Pons (tissue), 1 donor: Measurements from ENCODE around the gene DND1.
A peak's percentile ranks its signal among the peaks of the same experiment; 100 is the strongest.
"Not testable (repeated sequence)": the region's sequence is repeated elsewhere in the genome, so short reads cannot be mapped to it uniquely, and the experiment has no call there.

Experiments used
- DNase-seq: peaks from one replicate; pipeline ENCODE4 v3.0.0-alpha.2; 2016; ENCODE audit warnings: low spot score

Gene DND1

DNA sequence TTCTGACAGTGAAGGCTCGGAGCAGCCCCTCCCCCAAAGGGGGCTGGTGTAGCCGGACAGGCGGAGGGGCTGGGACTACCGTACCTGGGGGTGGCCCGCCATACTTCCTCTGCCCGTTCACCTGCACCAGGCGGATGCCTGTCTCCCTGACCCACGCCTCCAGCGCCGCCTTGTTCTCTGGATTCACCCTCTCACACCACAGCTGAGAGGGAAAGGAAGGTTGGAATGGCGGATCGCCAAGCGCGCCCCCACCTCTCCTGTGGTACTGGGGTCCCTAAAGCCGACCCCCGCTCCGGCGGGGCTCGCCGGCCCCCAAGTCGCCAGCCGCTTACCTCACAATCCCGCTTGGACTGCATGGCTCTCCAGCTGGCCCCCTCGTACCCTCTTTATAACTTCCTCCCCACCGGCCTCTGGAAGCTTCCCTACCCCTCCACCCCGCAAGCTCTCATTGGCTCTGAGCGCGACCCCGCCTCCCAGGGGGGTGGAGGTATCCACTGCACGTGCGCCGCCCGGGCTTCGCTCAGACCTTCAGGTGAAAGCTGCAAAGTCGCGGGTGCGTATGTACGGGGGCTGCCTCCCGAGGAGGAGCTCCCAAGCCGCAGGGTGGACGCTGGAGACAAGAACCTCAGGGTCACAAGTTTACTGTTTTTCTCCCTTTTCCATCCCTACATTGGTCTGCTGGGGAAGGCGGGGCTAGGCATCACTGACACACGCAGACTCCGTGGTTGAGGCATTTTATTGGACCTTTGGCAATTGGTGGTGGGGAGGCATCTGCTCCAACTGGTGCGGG, at the start of gene DND1:
Gene DND1 (minus strand): TSS at position 390 of the 790 bp plus-strand sequence. CDS start 34 bp downstream, at position 356.
- DNase-seq: no peak

- DNase-seq: not testable (repeated sequence)
Measured at GRCh38 chr5:140721395-140721794, 48.0 kb upstream of the DND1 start.

DNA sequence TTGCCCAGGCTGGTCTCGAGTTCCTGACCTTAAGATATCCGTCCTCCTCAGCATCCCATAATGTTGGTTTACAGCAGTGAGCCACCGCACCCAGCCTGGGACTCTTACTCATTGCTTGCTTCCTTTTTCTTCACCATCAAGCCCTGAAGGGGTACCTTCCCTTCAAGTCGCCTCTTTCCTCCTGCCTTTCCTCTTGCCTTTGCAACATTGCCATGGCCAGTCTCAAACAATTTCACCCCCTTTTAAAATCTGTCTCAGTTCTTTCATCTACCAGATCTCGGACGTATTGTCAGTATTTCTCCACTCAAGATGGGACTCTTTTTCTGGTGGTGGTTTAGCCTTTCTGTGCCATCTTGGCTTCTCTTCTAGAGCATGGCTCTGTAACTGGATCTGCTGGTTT, 47.4 kb upstream of the DND1 start:
- DNase-seq: not testable (repeated sequence)

- DNase-seq: no peak
Measured at GRCh38 chr5:140718266-140718592, 44.9 kb upstream of the DND1 start.

- DNase-seq: not testable (repeated sequence)
Measured at GRCh38 chr5:140716238-140716637, 42.9 kb upstream of the DND1 start.

- no peak for DNase-seq
Measured at GRCh38 chr5:140713562-140714094, 40.3 kb upstream of the DND1 start.

DNA sequence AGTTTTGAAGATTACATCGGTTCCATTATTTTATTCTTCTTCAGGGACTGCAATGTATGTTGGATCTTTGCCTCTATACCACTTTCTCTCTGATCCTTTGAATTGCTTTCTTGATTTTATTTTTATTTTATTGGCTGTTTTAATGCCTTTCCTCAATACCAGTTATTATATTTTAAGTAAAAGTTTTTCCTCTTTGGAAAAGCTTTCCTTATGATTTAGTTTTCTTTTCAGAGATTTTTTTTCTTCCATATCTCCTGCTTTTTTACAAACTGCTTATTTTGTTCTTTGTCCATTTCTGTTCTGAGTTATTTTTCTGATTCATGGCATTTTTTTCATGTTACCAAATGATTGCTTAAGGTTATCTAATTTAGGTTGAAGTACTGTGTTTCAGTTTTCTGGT, 38.4 kb upstream of the DND1 start:
- no peak for DNase-seq

- DNase-seq: peak; percentile 91
Measured at GRCh38 chr5:140710899-140711552, 37.6 kb upstream of the DND1 start.

DNA sequence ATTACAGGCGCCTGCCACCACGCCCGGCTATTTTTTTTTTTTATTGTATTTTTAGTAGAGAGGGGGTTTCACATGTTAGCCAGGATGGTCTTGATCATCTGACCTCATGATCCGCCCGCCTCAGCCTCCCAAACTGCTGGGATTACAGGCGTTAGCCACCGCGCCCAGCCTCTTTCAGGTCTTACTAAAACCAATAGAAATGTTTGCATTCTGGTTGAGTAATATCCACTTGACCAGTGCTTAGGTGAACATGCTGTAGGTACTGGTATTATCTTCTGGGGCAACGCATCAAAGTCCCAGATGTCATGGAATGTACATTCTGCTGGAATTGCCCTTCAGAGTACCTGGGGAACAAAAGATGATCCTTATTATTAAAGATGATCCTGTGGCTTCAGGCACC, 35.4 kb upstream of the DND1 start:
- not testable (repeated sequence) for DNase-seq

DNA sequence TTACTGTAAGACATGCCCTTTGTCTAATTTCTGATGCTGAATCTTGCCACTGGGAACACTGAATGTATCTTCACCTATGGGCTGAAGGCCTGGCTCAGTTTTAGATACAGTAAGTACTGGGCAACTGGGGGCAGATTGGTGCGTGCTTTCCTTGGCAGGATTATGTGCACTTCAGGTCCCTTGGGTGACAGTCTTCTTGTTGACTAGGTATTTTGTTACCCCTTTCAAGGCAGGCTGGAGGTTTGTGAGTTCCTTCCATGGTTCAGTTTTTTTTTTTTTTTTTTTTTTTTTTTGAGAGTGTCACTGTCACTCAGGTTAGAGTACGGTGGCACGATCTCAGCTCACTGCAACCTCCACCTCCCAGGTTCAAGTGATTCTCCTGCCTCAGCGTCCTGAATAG, 34.4 kb upstream of the DND1 start:
- no peak for DNase-seq

DNA sequence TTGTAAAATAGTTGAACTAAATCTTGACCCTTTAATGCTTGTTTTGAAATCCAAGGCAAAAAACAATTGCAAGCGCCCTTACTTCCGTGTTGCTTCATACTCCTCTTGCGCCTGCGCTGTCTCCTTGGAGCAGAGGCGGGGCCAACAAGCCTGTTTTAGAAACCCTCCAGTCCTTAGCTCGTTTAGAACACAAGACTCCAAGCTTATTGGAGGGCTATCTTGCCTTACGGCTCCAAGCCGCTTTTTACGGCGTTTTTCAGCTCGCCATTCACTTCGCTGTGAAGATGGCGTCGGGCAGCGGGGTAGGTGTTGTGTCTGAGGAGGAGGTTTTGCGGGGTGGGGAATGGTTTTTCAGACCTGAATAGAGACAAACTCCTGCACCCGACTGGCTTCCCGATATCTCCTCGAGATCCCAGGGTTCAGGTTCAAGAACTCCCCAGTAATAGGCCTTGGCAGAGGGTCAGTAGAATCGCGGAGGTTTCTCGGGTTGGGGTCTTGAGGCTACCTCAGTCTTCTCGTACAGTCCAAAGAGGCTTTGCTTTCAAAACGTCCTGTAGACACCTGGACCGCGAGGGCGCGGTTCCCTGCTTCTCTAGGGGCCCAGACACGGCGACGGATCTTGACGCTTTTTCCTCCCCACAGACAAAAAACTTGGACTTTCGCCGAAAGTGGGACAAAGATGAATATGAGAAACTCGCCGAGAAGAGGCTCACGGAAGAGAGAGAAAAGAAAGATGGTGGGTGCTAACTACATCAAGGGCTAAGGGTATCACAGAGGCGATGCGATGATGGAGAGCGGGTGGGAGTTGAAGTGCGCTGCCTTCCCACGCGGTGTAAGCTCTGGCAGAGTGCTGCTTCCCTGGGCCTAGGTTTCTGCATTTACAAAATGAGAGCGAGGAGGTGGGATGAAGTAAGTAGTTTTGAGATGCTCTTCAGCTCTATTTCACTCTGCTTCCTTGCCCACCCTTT, 27.1 kb upstream of the DND1 start, which contains the start of gene ZMAT2:
Gene ZMAT2 (plus strand): TSS at position 271 of the 968 bp plus-strand sequence. CDS start 14 bp downstream, at position 285.
- DNase-seq: peak; percentile 100

- DNase-seq: no peak
Measured at GRCh38 chr5:140696891-140697492, 23.6 kb upstream of the DND1 start.

DNA sequence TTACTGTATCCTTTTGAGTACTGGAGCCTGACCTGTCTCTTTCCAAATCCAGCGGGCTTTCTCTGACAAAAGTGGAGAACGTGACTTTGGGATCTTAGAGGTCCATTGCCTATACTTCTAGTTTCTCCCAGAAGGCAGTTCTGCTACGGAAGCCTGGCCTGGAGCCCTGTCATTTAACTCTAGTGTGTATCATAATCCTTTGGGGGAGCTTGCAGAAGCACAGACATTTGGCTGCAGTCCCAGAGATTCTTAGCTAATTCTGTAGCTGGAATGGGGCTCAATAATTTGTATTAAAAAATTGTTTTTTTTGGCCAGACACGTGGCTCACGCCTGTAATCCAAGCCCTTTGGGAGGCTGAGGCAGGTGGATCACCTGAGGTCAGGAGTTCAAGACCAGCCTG, 20.9 kb upstream of the DND1 start:
- DNase-seq: no peak

- DNase-seq: peak; percentile 89
Measured at GRCh38 chr5:140690941-140691924, 17.9 kb upstream of the DND1 start, which contains the start of the genes HARS1 and HARS2. HARS1 (minus strand) TSS chr5:140691370; CDS start chr5:140691304, 66 bp downstream. HARS2 (plus strand) TSS chr5:140691455; CDS start chr5:140691649, 194 bp downstream.

DNA sequence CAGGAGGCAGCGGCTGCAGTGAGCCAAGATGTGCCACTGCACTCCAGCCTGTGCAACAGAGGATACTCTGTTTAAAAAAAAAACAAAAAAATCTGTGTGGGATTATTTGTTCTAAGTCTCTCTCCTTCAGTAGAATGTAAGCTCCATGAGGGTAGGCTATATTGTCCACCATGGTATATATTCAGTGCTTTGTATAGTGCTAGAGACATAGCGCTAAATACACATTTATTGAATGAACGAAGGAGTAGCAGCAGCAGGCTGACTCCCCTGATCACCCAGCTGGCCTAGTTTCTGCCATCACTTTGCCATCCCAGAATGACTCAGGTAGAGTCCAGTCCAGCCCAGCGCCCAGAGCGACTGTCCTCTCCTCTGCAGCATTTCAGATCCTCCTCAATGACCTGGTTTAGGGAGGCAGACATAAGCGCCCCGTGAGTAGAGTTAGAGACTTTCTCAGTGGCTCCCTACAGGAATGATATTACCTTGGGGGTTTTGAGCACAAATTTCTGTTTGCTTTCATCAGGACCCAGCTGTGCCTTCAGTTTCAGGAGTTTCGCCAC, 17.1 kb upstream of the DND1 start:
- no peak for DNase-seq

DNA sequence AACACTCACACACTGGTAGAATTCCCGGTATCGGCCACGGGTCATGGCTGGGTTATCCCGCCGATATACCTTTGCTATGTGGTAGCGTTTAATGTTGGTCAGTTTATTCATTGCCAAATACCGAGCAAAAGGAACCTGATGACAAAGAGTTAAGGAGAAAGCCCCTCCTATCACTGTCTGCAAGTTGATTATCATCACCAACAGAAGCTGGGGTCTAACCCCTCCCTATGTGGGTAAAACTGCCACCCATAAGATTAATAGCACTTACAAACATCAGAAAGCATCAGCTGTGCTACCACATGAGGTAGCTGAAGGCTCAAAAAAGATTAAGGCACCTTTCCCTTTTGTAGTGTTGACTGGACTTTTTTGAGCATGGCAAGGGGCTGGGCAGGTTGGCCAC, 5.6 kb upstream of the DND1 start:
- no peak for DNase-seq

GRCh38 chr5:140677947-140678346, 4.6 kb upstream of the DND1 start:
- DNase-seq: no peak

DNA sequence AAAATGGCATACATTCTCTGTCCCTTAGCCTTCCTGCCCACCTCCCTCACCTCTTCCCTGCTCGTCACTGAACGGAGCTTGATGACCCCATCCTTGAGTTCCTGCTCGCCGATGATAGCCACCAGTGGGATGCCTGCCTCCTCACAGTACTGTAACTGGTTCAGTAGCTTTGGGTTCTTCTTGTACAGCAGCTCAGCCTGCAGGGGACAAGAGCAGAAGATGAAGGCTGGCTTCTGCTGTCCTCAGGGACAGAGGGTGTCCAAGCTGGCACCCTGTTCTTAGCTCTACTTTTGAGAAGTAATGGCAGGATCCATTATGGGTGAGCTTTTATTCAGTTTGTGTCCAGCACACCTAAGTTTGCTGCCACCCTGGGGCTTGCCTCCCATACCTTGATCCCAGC, 1.3 kb upstream of the DND1 start:
- no peak for DNase-seq

DNA sequence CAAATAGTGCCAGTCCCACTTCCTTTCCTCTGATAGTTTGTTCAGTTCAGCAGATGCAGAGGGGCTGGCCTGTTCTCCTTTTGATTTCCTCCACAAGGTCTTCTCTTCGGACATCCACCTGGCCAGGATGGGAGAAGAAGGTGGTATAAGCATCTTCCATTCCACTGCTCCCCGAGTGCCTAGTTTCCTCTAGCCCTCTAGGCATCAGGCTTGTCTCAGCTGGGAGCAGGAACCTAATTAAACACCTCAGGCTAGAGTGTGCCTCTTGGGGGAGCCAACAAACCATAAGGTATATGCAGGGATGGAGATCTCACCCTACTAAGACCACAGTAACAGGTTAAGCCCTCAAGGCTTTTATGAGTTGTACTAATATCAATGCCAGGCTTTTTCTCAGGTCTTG, 835 bp upstream of the DND1 start:
- no peak for DNase-seq
